Measurements from ENCODE around the gene PATL2. TPM values are rescaled to one million over a fixed set of nuclear protein-coding genes. Genes with fewer than 3 reads are reported as not detected.

PATL2 gene
- total RNA-seq, 1 donor: 1.8 TPM

- DNase-seq (ENCODE audit: insufficient read length, low spot score, missing footprints): no peak
- H3K27me3 ChIP-seq (ENCODE audit: insufficient read depth, low read length): no peaks in the 10 kb centered on the region
- peaks cover 44% of the 10 kb centered on the region for H3K36me3 ChIP-seq (ENCODE audit: insufficient read depth, low read length)
These were observed 4.1 kb upstream of the PATL2 start for GRCh38 chr15:44715142-44715796.

GRCh38 chr15:44713006-44713966 is 2.2 kb upstream of the PATL2 start:
- Histone ChIP-seq H3K27me3 (ENCODE audit: insufficient read depth, low read length) (no peaks in the 10 kb centered on the region), H4K20me1 (ENCODE audit: insufficient read depth, low read length) (peaks cover 50% of the 10 kb centered on the region), H3K36me3 (ENCODE audit: insufficient read depth, low read length) (peaks cover 37% of the 10 kb centered on the region), H3K79me2 (ENCODE audit: insufficient read depth, low read length) (peaks cover 61% of the 10 kb centered on the region), H3K9me3 (ENCODE audit: low read depth, low read length) (no peaks in the 10 kb centered on the region), H2AFZ (ENCODE audit: low read length) (no peak overlapping the region), H3K4me2 (ENCODE audit: insufficient read depth, low read length) (peak overlapping the region; percentile 96), H3K4me1 (ENCODE audit: insufficient read depth, low read length) (peaks cover 17% of the 10 kb centered on the region), H3K27ac (ENCODE audit: low read depth, low read length) (peak overlapping the region; percentile 92), H3K4me3 (ENCODE audit: insufficient read depth, low read length) (peak overlapping the region; percentile 100)
- peak; percentile 38 for TF ChIP-seq CTCF (IDR thresholded peaks at IDR 0.05; ENCODE audit: extremely low read depth, low read depth, low read length)
- DNase-seq (ENCODE audit: insufficient read length, low spot score, missing footprints): no peak

More at GRCh38 chr15:44715142-44715796, 4.1 kb upstream of the PATL2 start:
- H3K9me3 ChIP-seq (ENCODE audit: low read depth, low read length): no peaks in the 10 kb centered on the region
- H3K4me2 ChIP-seq (ENCODE audit: insufficient read depth, low read length): no peak overlapping the region
- peaks cover 57% of the 10 kb centered on the region for H3K79me2 ChIP-seq (ENCODE audit: insufficient read depth, low read length)
- H3K4me3 ChIP-seq (ENCODE audit: insufficient read depth, low read length): no peak overlapping the region
- TF ChIP-seq CTCF (IDR thresholded peaks at IDR 0.05; ENCODE audit: extremely low read depth, low read depth, low read length): no peak
- peaks cover 15% of the 10 kb centered on the region for H3K4me1 ChIP-seq (ENCODE audit: insufficient read depth, low read length)
- H4K20me1 ChIP-seq (ENCODE audit: insufficient read depth, low read length): peaks cover 50% of the 10 kb centered on the region
- H3K27ac ChIP-seq (ENCODE audit: low read depth, low read length): peak overlapping the region; percentile 11
- no peak overlapping the region for H2AFZ ChIP-seq (ENCODE audit: low read length)

GRCh38 chr15:44712346-44713005 is 1.4 kb upstream of the PATL2 start:
- peaks cover 61% of the 10 kb centered on the region for H3K79me2 ChIP-seq (ENCODE audit: insufficient read depth, low read length)
- peak overlapping the region; percentile 92 for H3K27ac ChIP-seq (ENCODE audit: low read depth, low read length)
- no peak for TF ChIP-seq CTCF (IDR thresholded peaks at IDR 0.05; ENCODE audit: extremely low read depth, low read depth, low read length)
- DNase-seq (ENCODE audit: insufficient read length, low spot score, missing footprints): peak; percentile 56
- H3K9me3 ChIP-seq (ENCODE audit: low read depth, low read length): no peaks in the 10 kb centered on the region
- H3K27me3 ChIP-seq (ENCODE audit: insufficient read depth, low read length): no peaks in the 10 kb centered on the region
- H3K4me2 ChIP-seq (ENCODE audit: insufficient read depth, low read length): peak overlapping the region; percentile 96
- H3K36me3 ChIP-seq (ENCODE audit: insufficient read depth, low read length): peaks cover 28% of the 10 kb centered on the region
- H2AFZ ChIP-seq (ENCODE audit: low read length): peak overlapping the region; percentile 3
- H3K4me3 ChIP-seq (ENCODE audit: insufficient read depth, low read length): peak overlapping the region; percentile 100
- peaks cover 50% of the 10 kb centered on the region for H4K20me1 ChIP-seq (ENCODE audit: insufficient read depth, low read length)
- peaks cover 17% of the 10 kb centered on the region for H3K4me1 ChIP-seq (ENCODE audit: insufficient read depth, low read length)

All from osteoblast (primary cell).